ENCODE results near the gene USP22. TPM values are rescaled to one million over a fixed set of nuclear protein-coding genes. Genes with fewer than 3 reads are reported as not detected.

USP22 gene
- total RNA-seq, 1 experiment from 2014 or later: 224 TPM

DNA sequence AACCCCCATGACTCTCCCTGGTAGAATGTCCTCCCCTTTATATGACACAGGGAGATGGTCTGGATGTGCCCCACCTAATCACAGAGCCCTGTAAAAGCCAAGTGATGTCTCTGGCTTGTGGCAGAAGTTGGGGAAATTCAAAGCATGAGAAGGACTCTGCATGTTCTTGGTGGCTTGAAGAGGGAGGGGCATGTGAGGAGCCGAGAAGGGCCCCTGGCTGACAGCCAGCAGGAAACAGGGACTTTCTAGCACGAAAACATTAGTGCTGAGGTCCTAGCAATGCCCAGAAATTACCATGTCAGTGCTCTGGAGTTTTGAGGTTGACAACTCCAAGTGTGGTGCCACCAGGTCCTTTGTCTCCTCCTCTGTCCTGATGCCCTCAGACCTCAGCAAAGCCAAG, 75.9 kb downstream of the USP22 start:
- Histone ChIP-seq H3K4me3 (ENCODE audit: low read depth in 2 of 2, low read length in 2 of 2) (no peak overlapping the region), H3K27ac (ENCODE audit: low read length) (no peak overlapping the region), H3K4me1 (ENCODE audit: control insufficient read depth, insufficient read depth, low read length) (no peaks in the 10 kb centered on the region), H3K27me3 (ENCODE audit: control insufficient read depth, insufficient read depth, low read length) (peaks cover 5% of the 10 kb centered on the region), H3K36me3 (ENCODE audit: control insufficient read depth, insufficient read depth, low read length) (no peaks in the 10 kb centered on the region), H3K9me3 (ENCODE audit: control insufficient read depth, insufficient read depth, low read depth, low read length) (no peaks in the 10 kb centered on the region)
- ATAC-seq: no peak
- TF ChIP-seq CTCF (IDR thresholded peaks at IDR 0.05) (no peak), SIN3A (IDR thresholded peaks at IDR 0.05; ENCODE audit: borderline replicate concordance, insufficient read depth, low read depth, low read length) (no peak), TCF7L2 (IDR thresholded peaks at IDR 0.05; ENCODE audit: low read depth, low read length) (no peak), REST (IDR thresholded peaks at IDR 0.05; ENCODE audit: insufficient read depth in 1 of 2, low read depth in 2 of 2, low read length in 1 of 2) (no peak), POLR2AphosphoS5 (IDR thresholded peaks at IDR 0.05; ENCODE audit: low read depth, low read length) (no peak)
- ChIA-PET POLR2A (no interaction called here), CTCF (no interaction called here)
- no TSS peak for BruUV-seq (replicated peaks)
- DNase-seq (ENCODE audit: low read depth, low spot score): no peak
- in situ Hi-C loops (cut with HindIII; ENCODE audit: low pct_unique_long_range_greater_than_20kb, low sequenced_read_pairs): no loop called here
- intact Hi-C loops (cut with micrococcal nuclease; ENCODE audit: unreplicated experiment): no loop called here

- in situ Hi-C loops (cut with HindIII; ENCODE audit: low pct_unique_long_range_greater_than_20kb, low sequenced_read_pairs) (no loop called here), intact Hi-C loops (cut with micrococcal nuclease; ENCODE audit: unreplicated experiment) (no loop called here)
- no peak for TF ChIP-seq TCF7L2 (IDR thresholded peaks at IDR 0.05; ENCODE audit: low read depth, low read length)
- TF ChIP-seq CTCF (IDR thresholded peaks at IDR 0.05): no peak
- no peak for TF ChIP-seq POLR2AphosphoS5 (IDR thresholded peaks at IDR 0.05; ENCODE audit: low read depth, low read length)
- no peak for TF ChIP-seq SIN3A (IDR thresholded peaks at IDR 0.05; ENCODE audit: borderline replicate concordance, insufficient read depth, low read depth, low read length)
- no peak for TF ChIP-seq REST (IDR thresholded peaks at IDR 0.05; ENCODE audit: insufficient read depth in 1 of 2, low read depth in 2 of 2, low read length in 1 of 2)
- H3K4me1 ChIP-seq (ENCODE audit: control insufficient read depth, insufficient read depth, low read length): no peaks in the 10 kb centered on the region
- ChIA-PET POLR2A (no interaction called here), CTCF (no interaction called here)
- no peak overlapping the region for H3K27ac ChIP-seq (ENCODE audit: low read length)
- BruUV-seq (replicated peaks): no TSS peak
- DNase-seq (ENCODE audit: low read depth, low spot score) (no peak), ATAC-seq (no peak)
- peaks cover 7% of the 10 kb centered on the region for H3K27me3 ChIP-seq (ENCODE audit: control insufficient read depth, insufficient read depth, low read length)
- no peaks in the 10 kb centered on the region for H3K9me3 ChIP-seq (ENCODE audit: control insufficient read depth, insufficient read depth, low read depth, low read length)
- no peaks in the 10 kb centered on the region for H3K36me3 ChIP-seq (ENCODE audit: control insufficient read depth, insufficient read depth, low read length)
- H3K4me3 ChIP-seq (ENCODE audit: low read depth in 2 of 2, low read length in 2 of 2): no peak overlapping the region
Measured at GRCh38 chr17:20965492-20965891, 77.3 kb downstream of the USP22 start.
